Naive B cell (primary cell): Measurements from ENCODE around the gene SLC25A28. TPM values are rescaled to one million over a fixed set of nuclear protein-coding genes. Genes with fewer than 3 reads are reported as not detected.

Source experiments
- ATAC-seq, 2 donors: fragments of 150-1000 bp; cut with Tn5 transposase; 2 replicates each; pipeline ENCODE4 v1.10.0; 2021; ENCODE audit warnings: low read depth in 2 of 2, mild to moderate bottlenecking in 2 of 2, moderate library complexity in 2 of 2
- DNase-seq: peaks from one replicate; pipeline ENCODE4 v3.0.0; 2022
- H3K27ac Mint-ChIP-seq, 6 donors: one replicate each; pipeline ENCODE4 v1.8.0; 2020 to 2022; ENCODE audit warnings: mild to moderate bottlenecking in 6 of 6, mixed read lengths in 6 of 6, moderate library complexity in 5 of 6, inconsistent platforms in 2 of 6
- H3K27me3 Mint-ChIP-seq, 3 donors: one replicate each; pipeline ENCODE4 v1.8.0; 2021 to 2022; ENCODE audit warnings: mixed read lengths in 3 of 3, mild to moderate bottlenecking in 1 of 3
- H3K36me3 Mint-ChIP-seq, 2 donors: one replicate each; pipeline ENCODE4 v1.8.0; 2020 to 2022; ENCODE audit warnings: mixed read lengths in 2 of 2, inconsistent platforms in 1 of 2, mild to moderate bottlenecking in 1 of 2
- H3K4me1 Mint-ChIP-seq, 3 donors: one replicate each; pipeline ENCODE4 v1.8.0; 2020 to 2022; ENCODE audit warnings: mixed read lengths in 3 of 3, inconsistent platforms in 1 of 3, mild to moderate bottlenecking in 1 of 3, moderate library complexity in 1 of 3
- H3K4me3 Mint-ChIP-seq, 8 donors: one replicate each; pipeline ENCODE4 v1.8.0; 2020 to 2022; ENCODE audit warnings: mild to moderate bottlenecking in 8 of 8, mixed read lengths in 8 of 8, moderate library complexity in 8 of 8, inconsistent platforms in 2 of 8
- H3K9me3 Mint-ChIP-seq, 7 donors: one replicate each; pipeline ENCODE4 v1.8.0; 2020 to 2022; ENCODE audit warnings: mixed read lengths in 7 of 7, mild to moderate bottlenecking in 5 of 7, inconsistent platforms in 2 of 7, moderate library complexity in 1 of 7
- polyA plus RNA-seq, 6 donors: library from polyadenylated mRNA; unstranded; fragments of 300-500 nt; fragmentation: Illumina TruSeq; gene quantifications; one replicate each; pipeline ENCODE4 v1.2.3, GENCODE V29; 2021; ENCODE audit warnings: low read depth in 6 of 6

Gene SLC25A28
- polyA plus RNA-seq, 6 donors from 2014 or later: 18.0 to 47.8 (median 28.4) TPM

DNA sequence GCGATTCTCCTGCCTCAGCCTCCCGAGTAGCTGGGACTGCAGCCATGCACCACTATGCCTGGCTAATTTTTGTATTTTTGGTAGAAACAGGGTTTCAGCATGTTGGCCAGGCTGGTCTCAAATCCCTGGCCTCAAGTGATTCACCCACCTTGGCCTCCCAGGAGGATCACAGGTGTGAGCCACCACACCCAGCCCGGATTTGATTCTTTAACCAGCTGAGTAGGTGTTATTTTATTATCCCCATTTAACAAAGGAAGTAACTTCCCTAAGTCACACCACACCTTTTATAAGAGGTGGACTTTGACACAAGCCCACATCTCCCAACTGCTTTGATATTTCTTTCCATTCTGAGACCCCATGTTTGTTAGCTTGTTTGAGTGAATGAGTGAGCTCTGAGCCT lies 25.0 kb downstream of the SLC25A28 start:
- H3K27ac Mint-ChIP-seq: peak overlapping the region in 1 of 6 donors; percentile 56
- no peak overlapping the region for H3K4me3 Mint-ChIP-seq
- no peaks in the 10 kb centered on the region for H3K9me3 Mint-ChIP-seq
- H3K4me1 Mint-ChIP-seq: peaks cover 10 to 22% (median 15%) of the 10 kb centered on the region in 3 donors
- ATAC-seq (no peak), DNase-seq (no peak)
- no peaks in the 10 kb centered on the region for H3K36me3 Mint-ChIP-seq
- no peaks in the 10 kb centered on the region for H3K27me3 Mint-ChIP-seq

DNA sequence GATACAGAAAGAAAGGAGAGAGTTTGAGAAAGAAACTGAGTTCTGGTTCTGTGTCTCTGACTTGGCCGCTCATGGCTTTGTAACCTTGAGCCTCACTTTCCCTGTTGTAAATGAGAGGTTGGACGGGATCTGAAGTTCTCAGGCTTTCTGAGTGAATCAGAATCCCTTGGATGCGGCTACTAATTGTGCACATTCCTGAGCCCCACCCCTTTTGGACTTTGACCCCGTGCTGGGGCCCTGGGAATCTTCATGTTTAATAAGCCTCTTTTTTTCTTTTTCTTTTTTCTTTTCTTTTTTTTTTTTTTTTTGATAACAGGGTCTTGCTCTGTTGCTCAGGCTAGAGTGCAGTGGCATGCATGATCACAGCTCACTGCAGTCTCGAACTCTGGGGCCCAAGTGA lies 26.9 kb downstream of the SLC25A28 start:
- ATAC-seq: no peak
- H3K4me1 Mint-ChIP-seq: peaks cover 0 to 3% (median under 1%) of the 10 kb centered on the region in 3 donors
- DNase-seq: no peak
- H3K4me3 Mint-ChIP-seq: no peak overlapping the region
- H3K27me3 Mint-ChIP-seq: peaks cover 0 to 8% (median 4%) of the 10 kb centered on the region in 3 donors
- no peak overlapping the region for H3K27ac Mint-ChIP-seq
- no peaks in the 10 kb centered on the region for H3K36me3 Mint-ChIP-seq
- H3K9me3 Mint-ChIP-seq: peaks cover 0 to 1% (median 0%) of the 10 kb centered on the region in 7 donors

DNA sequence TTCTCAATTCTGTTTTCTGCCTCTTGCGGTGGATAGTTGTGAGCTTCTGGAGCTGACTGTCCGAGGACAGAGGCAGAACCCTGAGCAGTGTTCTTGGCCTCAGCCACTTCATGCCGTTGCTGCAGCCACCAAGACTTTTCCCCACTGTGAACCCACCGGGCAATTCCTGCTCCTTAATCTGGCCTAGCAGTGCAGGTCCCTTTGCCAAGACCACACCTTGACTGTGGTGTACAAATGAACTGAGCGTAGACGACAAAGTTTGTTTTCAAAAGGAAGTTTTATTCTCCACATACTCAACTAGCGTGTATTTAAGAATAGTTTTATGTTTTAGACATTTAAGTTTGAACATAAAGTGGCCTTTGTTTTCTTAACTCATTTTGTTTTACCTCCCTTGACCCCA lies 29.4 kb downstream of the SLC25A28 start:
- Mint-ChIP-seq H3K27me3 (peaks cover 10 to 20% (median 12%) of the 10 kb centered on the region in 3 donors), H3K9me3 (peaks cover 0 to 1% (median 0%) of the 10 kb centered on the region in 7 donors), H3K36me3 (no peaks in the 10 kb centered on the region), H3K27ac (peak overlapping the region in 1 of 6 donors; percentile 11), H3K4me3 (no peak overlapping the region), H3K4me1 (no peaks in the 10 kb centered on the region)
- no peak for DNase-seq
- no peak for ATAC-seq

DNA sequence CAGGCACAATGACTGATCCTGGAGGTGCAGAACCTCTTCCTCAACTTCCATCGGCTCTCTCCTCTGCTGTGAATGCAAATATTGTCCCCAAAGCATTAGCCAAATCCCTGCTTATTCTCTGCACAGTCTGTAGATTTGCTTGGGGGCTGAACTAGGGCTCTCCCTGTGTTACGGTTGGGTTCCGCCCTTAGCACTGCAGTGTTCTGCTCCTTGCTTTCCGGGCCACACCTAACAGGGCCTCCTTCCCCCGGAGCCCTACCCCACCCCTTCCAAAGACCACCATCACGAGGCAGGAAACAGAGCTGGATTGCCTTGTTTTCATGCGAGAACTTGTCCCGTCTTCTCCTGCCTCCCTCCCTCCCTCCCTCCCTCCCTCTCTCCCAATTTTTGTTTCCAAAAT lies 36.6 kb downstream of the SLC25A28 start:
- Mint-ChIP-seq H3K9me3 (no peaks in the 10 kb centered on the region), H3K27ac (no peak overlapping the region), H3K27me3 (peaks cover 14 to 23% (median 23%) of the 10 kb centered on the region in 3 donors), H3K4me3 (no peak overlapping the region), H3K4me1 (no peaks in the 10 kb centered on the region), H3K36me3 (no peaks in the 10 kb centered on the region)
- ATAC-seq (no peak), DNase-seq (no peak)

DNA sequence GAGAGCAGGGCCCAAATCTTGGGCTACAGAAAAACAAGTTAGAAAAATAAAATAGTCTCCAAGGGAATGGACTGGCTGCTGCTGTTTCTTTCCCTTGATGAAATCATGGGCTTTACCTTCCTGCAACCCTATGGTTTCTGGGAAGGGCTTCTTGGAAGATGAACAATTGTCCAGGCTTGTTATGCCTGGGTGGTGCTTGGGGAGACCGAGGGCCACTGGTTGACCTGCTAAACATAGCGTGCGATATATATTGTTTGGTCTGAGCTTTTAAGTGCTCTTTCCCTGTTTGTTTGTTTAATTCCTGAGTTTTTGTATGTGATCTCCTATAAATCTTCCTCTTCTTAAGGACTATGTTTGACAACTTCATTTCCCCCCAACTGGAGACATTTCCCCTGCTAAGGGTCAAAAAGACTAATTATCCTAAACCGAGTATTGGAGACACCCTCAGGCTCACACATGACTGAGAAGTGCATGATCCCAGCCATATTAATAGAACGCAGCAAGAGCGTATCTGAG lies 37.9 kb downstream of the SLC25A28 start:
- ATAC-seq (no peak), DNase-seq (no peak)
- H3K27ac Mint-ChIP-seq: no peak overlapping the region
- H3K4me3 Mint-ChIP-seq: no peak overlapping the region
- H3K9me3 Mint-ChIP-seq: no peaks in the 10 kb centered on the region
- H3K27me3 Mint-ChIP-seq: peaks cover 8 to 15% (median 12%) of the 10 kb centered on the region in 3 donors
- no peaks in the 10 kb centered on the region for H3K4me1 Mint-ChIP-seq
- no peaks in the 10 kb centered on the region for H3K36me3 Mint-ChIP-seq

DNA sequence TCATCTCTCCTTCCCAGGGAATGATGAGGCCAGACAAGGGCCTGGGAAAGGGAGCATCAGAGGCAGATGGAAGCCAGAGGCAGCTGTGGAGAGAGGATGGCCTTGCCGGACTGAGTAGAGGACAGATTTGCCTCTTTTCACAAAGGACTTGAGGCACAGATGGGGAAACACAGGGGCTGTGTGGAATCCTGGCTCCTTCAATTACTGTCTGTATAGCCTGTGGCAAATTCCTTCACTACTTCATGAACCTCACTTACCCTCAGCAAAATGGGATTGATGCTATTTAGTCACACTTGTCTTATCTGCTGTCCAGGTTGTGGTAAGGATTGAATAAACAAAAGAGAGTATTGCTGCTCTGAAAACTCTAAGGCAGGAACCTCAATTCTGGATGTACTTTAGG lies 40.3 kb downstream of the SLC25A28 start:
- ATAC-seq: no peak
- peak overlapping the region in 1 of 6 donors; percentile 22 for H3K27ac Mint-ChIP-seq
- no peak for DNase-seq
- H3K4me1 Mint-ChIP-seq: peaks cover 0 to 2% (median 0%) of the 10 kb centered on the region in 3 donors
- H3K36me3 Mint-ChIP-seq: no peaks in the 10 kb centered on the region
- no peaks in the 10 kb centered on the region for H3K9me3 Mint-ChIP-seq
- no peak overlapping the region for H3K4me3 Mint-ChIP-seq
- H3K27me3 Mint-ChIP-seq: peaks cover 4 to 7% (median 6%) of the 10 kb centered on the region in 3 donors

DNA sequence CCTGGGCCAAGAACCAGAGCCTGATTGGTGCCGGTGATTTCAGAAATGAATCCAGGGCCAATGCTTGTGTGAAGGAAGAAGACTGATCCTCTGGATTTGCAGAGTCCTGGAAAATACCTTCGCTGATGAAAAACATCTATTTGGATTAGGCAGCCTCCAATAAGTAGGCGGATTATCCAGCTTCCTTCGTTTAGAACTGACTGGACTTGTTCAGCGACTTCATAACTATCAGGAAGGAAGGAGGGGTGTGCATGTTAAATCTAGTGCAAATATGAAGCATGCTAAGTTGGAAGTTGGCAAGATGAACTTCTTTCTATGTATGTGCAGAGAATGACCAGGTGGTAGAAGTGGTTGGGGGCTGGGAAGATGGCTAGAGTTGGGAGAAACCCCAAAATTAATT lies 46.4 kb downstream of the SLC25A28 start:
- Mint-ChIP-seq H3K4me1 (peaks cover 20 to 25% (median 24%) of the 10 kb centered on the region in 3 donors), H3K4me3 (no peak overlapping the region), H3K27me3 (no peaks in the 10 kb centered on the region), H3K27ac (no peak overlapping the region), H3K9me3 (no peaks in the 10 kb centered on the region), H3K36me3 (no peaks in the 10 kb centered on the region)
- ATAC-seq (no peak), DNase-seq (no peak)

DNA sequence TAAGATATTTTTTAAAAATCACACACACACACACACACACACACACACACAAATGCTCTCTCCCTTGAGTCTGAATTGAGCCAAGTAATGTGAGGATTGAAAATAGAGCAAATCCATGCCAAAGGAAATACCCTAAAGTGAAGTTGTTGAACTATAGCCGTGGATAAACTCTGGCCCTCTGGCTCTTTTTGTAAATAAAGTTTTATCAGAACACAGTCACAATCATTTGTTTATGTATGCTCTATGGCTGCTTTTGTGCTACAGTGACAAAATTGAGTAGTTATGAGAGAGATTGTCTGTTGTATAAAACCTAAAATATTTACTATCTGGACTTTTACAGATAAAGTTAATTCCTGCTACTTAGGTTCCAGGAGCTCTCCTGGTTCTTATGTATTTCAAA lies 48.4 kb downstream of the SLC25A28 start:
- H3K4me3 Mint-ChIP-seq: no peak overlapping the region
- H3K27ac Mint-ChIP-seq: peak overlapping the region in 1 of 6 donors; percentile 49
- H3K36me3 Mint-ChIP-seq: no peaks in the 10 kb centered on the region
- ATAC-seq: no peak
- DNase-seq: no peak
- H3K27me3 Mint-ChIP-seq: no peaks in the 10 kb centered on the region
- H3K9me3 Mint-ChIP-seq: no peaks in the 10 kb centered on the region
- peaks cover 20 to 25% (median 24%) of the 10 kb centered on the region in 3 donors for H3K4me1 Mint-ChIP-seq

DNA sequence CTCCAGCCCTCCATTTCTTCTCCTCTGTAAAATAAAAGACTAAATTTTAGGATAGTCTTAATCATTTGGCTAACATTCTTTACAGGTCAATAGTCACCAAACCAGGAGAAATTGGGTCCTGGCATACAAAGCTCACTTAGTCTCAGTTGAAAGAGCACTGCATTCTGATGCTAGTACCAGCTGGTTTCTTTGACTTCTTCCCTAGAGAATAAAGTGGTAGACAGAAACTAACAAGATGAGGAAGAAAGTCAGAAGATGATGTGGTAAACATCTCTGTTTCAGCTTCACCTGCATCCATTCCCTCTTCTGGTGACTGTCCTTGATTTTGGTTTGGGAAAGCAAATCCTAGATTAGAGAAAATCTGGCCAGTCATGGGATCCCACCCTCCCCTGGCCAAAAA lies 50.3 kb downstream of the SLC25A28 start:
- Mint-ChIP-seq H3K9me3 (no peaks in the 10 kb centered on the region), H3K4me3 (peak overlapping the region in 5 of 8 donors; percentile 27 to 71 (median 64)), H3K27me3 (no peaks in the 10 kb centered on the region), H3K27ac (peak overlapping the region; percentile 31 to 84 (median 70)), H3K36me3 (no peaks in the 10 kb centered on the region), H3K4me1 (peaks cover 20 to 24% (median 24%) of the 10 kb centered on the region in 3 donors)
- DNase-seq (peak; percentile 31), ATAC-seq (peak; percentile 95 to 99)

DNA sequence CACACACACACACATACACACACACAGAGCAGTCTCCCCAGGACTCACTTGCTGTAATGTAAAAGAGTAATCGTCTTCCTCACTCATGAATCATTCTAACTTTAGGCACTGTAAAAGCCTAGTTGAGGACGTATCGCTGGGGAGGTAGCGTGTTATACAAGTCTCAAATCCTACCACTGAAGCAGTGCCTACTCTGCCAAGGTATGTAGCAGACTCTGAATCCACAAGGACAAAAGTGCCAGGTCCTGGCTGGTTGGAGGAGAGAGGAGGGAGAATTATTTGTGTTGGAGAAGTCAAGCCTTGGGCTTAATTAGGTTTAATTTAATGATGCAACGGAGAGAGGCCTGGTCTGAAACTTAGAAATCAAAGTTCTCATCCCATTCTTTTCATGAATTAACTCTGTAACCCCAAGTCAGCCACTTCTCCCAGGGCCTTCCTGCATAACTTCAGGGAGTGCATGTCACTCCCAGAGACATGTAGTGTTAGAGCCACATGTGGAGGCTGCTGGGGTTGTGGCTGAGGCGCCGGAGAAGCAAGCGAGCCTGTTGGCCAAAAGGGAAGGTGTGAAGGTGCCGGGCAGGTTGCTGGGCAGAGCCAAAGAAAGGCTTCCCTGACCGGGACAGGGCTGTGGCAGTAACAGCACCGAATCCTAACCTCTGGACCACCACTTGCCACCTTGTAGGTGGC lies 50.8 kb downstream of the SLC25A28 start:
- no peaks in the 10 kb centered on the region for H3K36me3 Mint-ChIP-seq
- no peak for DNase-seq
- peak overlapping the region; percentile 31 to 84 (median 70) for H3K27ac Mint-ChIP-seq
- H3K4me3 Mint-ChIP-seq: peak overlapping the region in 5 of 8 donors; percentile 22 to 74 (median 37)
- peak in 1 of 2 donors; percentile 10 for ATAC-seq
- H3K9me3 Mint-ChIP-seq: no peaks in the 10 kb centered on the region
- H3K4me1 Mint-ChIP-seq: peaks cover 20 to 24% (median 24%) of the 10 kb centered on the region in 3 donors
- no peaks in the 10 kb centered on the region for H3K27me3 Mint-ChIP-seq

DNA sequence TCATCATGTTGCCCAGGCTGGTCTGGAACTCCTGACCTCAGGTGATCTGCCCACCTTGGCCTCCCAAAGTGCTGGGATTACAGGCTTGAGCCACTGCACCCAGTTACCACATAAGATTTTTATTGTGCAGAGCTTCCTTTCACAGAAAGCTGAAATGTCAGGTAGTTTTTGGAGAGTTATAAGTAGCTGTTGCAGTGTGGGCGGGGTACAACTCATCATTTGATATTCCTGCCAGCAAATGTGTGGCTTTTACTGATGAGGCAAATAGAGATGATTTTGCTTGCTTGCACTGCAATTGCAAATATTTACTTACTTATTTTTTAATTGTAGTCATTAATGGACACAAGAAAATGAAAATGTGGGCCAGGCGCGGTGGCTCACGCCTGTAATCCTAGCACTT lies 55.1 kb downstream of the SLC25A28 start:
- ATAC-seq (no peak), DNase-seq (no peak)
- Mint-ChIP-seq H3K36me3 (no peaks in the 10 kb centered on the region), H3K4me3 (no peak overlapping the region), H3K27ac (no peak overlapping the region), H3K9me3 (no peaks in the 10 kb centered on the region), H3K27me3 (no peaks in the 10 kb centered on the region), H3K4me1 (peaks cover 23 to 40% (median 33%) of the 10 kb centered on the region in 3 donors)

DNA sequence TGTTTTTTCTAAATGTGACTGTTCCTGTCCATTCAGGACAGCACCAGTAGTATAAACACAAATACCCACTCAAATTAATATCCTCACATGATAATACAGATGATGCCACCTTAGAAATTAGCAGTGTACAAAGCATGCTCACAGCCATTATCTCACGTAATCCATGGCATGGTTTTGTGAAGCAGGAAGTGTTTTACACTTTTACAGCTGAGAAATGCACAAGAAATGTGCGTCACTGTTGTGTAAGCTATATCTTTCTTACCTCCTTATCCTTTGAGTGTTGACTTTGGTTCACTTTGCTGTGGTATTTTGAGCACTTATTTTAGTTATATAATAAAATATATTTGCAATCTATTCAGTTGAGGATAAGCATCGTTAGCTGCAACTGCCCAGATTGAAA lies 55.9 kb downstream of the SLC25A28 start:
- Mint-ChIP-seq H3K27me3 (peaks cover 0 to 6% (median 0%) of the 10 kb centered on the region in 3 donors), H3K4me3 (no peak overlapping the region), H3K4me1 (peaks cover 15 to 32% (median 25%) of the 10 kb centered on the region in 3 donors), H3K27ac (no peak overlapping the region), H3K9me3 (no peaks in the 10 kb centered on the region), H3K36me3 (no peaks in the 10 kb centered on the region)
- ATAC-seq (no peak), DNase-seq (no peak)

DNA sequence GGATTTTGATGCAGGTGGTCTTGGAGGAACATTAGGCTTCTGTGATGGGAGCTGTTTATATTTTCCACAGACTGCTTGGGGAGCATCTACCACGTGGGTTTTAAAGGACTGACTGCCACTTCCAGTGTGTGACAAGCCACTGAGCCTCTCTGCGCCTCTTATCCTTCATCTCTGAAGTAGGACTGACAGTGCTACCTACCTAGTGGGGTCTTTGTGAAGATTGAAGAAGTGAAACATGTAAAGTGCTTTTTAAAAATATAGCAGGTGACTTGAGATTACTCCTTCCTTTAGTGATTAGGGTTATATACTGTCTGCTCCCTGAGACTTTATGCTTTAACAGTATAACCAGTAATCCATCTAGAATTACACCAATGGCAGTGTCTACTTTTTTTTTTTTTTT lies 57.6 kb downstream of the SLC25A28 start:
- Mint-ChIP-seq H3K36me3 (no peaks in the 10 kb centered on the region), H3K27me3 (peaks cover 0 to 12% (median 7%) of the 10 kb centered on the region in 3 donors), H3K4me1 (peaks cover 11 to 26% (median 18%) of the 10 kb centered on the region in 3 donors), H3K9me3 (no peaks in the 10 kb centered on the region), H3K27ac (peak overlapping the region in 4 of 6 donors; percentile 8 to 65 (median 28)), H3K4me3 (peak overlapping the region in 2 of 8 donors; percentile 36 to 41)
- ATAC-seq: peak; percentile 76 to 81
- DNase-seq: no peak
